Measurements from ENCODE around the gene GARIN5B. TPM values are rescaled to one million over a fixed set of nuclear protein-coding genes. Genes with fewer than 3 reads are reported as not detected.

The GARIN5B gene
- total and polyA plus RNA-seq, 2 of the 4 experiments (the other 2 are of a cell fraction), result not detected

DNA sequence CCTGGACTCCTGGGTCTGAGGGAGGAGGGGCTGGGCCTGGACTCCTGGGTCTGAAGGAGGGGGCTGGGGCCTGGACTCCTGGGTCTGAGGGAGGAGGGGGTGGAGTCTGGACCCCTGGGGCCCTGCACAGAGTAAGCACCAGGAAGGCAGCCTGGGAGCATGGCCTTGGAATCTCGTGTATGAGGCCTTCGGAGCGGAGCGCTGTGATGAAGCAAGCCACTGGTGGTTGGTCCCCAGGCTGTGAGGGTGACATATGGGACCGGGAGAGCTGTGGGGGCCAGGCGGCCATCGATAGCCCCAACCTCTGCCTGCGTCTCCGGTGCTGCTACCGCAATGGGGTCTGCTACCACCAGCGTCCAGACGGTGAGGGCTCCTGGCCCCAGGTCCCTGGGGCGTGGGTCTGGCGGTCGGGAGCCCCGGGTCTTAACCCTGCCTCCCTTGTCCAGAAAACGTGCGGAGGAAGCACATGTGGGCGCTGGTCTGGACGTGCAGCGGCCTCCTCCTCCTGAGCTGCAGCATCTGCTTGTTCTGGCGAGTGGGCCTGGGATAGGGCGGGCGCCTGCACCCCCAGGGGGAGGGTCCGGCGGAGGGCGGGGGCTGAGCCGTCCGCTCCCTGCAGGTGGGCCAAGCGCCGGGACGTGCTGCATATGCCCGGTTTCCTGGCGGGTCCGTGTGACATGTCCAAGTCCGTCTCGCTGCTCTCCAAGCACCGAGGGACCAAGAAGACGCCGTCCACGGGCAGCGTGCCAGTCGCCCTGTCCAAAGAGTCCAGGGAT, 14.5 kb upstream of the GARIN5B start (continued):
- TF ChIP-seq, protein P1, sequence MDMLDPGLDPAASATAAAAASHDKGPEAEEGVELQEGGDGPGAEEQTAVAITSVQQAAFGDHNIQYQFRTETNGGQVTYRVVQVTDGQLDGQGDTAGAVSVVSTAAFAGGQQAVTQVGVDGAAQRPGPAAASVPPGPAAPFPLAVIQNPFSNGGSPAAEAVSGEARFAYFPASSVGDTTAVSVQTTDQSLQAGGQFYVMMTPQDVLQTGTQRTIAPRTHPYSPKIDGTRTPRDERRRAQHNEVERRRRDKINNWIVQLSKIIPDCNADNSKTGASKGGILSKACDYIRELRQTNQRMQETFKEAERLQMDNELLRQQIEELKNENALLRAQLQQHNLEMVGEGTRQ (IDR thresholded peaks at IDR 0.05; ENCODE audit: low read depth, low read length), result no peak

DNA sequence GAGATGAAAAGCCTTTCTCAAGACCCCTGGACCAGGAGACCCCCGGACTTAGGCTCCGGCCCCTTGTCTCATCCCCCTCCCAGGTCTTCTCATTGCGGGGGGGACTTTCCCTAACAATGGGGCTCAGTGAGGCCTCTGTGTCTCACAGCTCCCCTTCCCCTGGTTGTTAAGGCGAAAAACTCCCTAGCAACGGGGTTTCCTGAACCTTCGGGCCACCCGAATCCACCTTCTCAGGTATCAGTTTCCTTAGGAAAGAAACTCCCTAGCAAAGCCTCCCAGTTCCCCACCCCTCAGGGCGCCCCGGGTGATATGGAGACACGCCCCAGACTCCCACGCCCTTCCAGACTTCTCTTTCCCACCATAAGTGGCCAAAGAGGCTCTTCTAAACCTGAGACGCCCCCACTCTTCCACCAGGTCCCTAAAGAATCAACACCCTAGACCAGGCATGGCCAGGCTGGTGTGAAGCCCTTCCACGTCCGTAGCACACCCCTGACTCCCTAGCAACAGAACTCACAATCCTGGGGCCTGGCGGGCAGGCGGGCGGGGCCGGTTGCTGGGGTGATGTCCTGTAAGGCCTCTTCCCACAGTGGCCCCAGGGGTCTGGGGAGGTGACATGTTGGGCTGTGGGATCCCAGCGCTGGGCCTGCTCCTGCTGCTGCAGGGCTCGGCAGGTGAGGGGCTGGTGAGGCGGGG, 13.3 kb upstream of the GARIN5B start, which contains the start of gene TMEM190:
Gene TMEM190 (plus strand): TSS at position 586 of the 693 bp plus-strand sequence. CDS start 28 bp downstream, at position 614.
- peak within 1 kb of the TSS; percentile 42; the same call in 1 of the 2 replicates for H3K27ac ChIP-seq (ENCODE audit: insufficient read depth, low read length)
- peaks cover 13% of the 10 kb centered on the region; the same call in 1 of the 2 replicates for H3K9me1 ChIP-seq (ENCODE audit: insufficient read depth, low read length)
- WGBS, 2 experiments (ENCODE audit: extremely low coverage in 2 of 2, insufficient read length in 1 of 2), result 84% methylated on average over 8 of the region's 21 CpGs; no CpG with 5 or more reads in 1 of the 2 experiments
- peak within 1 kb of the TSS; percentile 82; the same call in 1 of the 2 replicates for H2BK20ac ChIP-seq (ENCODE audit: low read depth, low read length)
- ATAC-seq (ENCODE audit: low read depth) (no peak), DNase-seq (no peak)
- no peaks in the 10 kb centered on the region for H3K9me3 ChIP-seq (ENCODE audit: control insufficient read depth, insufficient read depth, low read length)
- H3K4ac ChIP-seq (ENCODE audit: low read depth, low read length), result peak within 1 kb of the TSS; percentile 87
- H4K20me1 ChIP-seq (ENCODE audit: insufficient read depth, low read length), result no peaks in the 10 kb centered on the region
- no peak within 1 kb of the TSS for H3K9ac ChIP-seq (ENCODE audit: low read depth, low read length)
- H4K5ac ChIP-seq (ENCODE audit: low read depth, low read length), result no peak within 1 kb of the TSS
- H2BK120ac ChIP-seq (ENCODE audit: low read depth, low read length), result peak within 1 kb of the TSS; percentile 91
- dilution Hi-C loops (cut with HindIII; ENCODE audit: low sequenced_read_pairs, unreplicated experiment) (no loop called here), intact Hi-C loops (cut with micrococcal nuclease) (no loop called here), in situ Hi-C loops (cut with MboI; ENCODE audit: low sequenced_read_pairs) (no loop called here)
- no peak within 1 kb of the TSS for H3K56ac ChIP-seq (ENCODE audit: extremely low read depth, insufficient read depth, low read length)
- H2AFZ ChIP-seq (replicated peaks; ENCODE audit: low read length, poor library complexity), result peak within 1 kb of the TSS; percentile 58
- H3K79me1 ChIP-seq (ENCODE audit: low read depth in 1 of 2, low read length in 2 of 2), result peaks cover 5 to 19% of the 10 kb centered on the region in 2 experiments; a peak in 3 of 4 replicates
- H3K4me1 ChIP-seq (ENCODE audit: control insufficient read depth, insufficient read depth, low read length), result peaks cover 30% of the 10 kb centered on the region
- H2BK15ac ChIP-seq (ENCODE audit: low read depth, low read length), result peak within 1 kb of the TSS; percentile 98
- H3K36me3 ChIP-seq (ENCODE audit: control insufficient read depth, insufficient read depth, low read length), result no peaks in the 10 kb centered on the region
- no peak within 1 kb of the TSS for H3K4me2 ChIP-seq (ENCODE audit: low read depth, low read length)
- H2AK9ac ChIP-seq (replicated peaks; ENCODE audit: low read depth, low read length, poor library complexity), result peak within 1 kb of the TSS; percentile 82
- H2BK5ac ChIP-seq (ENCODE audit: low read depth, low read length, poor library complexity, severe bottlenecking), result no peak within 1 kb of the TSS
- H4K8ac ChIP-seq (ENCODE audit: low read depth in 2 of 2, low read length in 2 of 2), result peak within 1 kb of the TSS; percentile 63 to 85; a peak in 3 of 4 replicates
- no peak within 1 kb of the TSS for H3K4me3 ChIP-seq (ENCODE audit: insufficient read depth, low read depth, low read length)
- H3K23ac ChIP-seq (ENCODE audit: low read depth, low read length), result no peak within 1 kb of the TSS
- H2AK5ac ChIP-seq (ENCODE audit: low read depth, low read length), result peak within 1 kb of the TSS; percentile 86
- ChIA-PET CTCF (interaction anchor here (1.1 kb wide), 1 partner anchor 75 kb away, joined by 3 read pairs; no protein-coding TSS in a partner anchor), POLR2A (ENCODE audit: unreplicated experiment) (interaction anchor here (0.6 kb wide), 1 partner anchor 1502 kb away, joined by 3 read pairs; no protein-coding TSS in a partner anchor)
- BruUV-seq (replicated peaks), result no TSS peak
- H3K14ac ChIP-seq (replicated peaks; ENCODE audit: low read depth, low read length), result peak within 1 kb of the TSS; percentile 41; the same call in 1 of the 2 replicates
- H3K18ac ChIP-seq (ENCODE audit: low read depth, low read length), result no peak within 1 kb of the TSS
- no peaks in the 10 kb centered on the region for H3K27me3 ChIP-seq (ENCODE audit: control insufficient read depth, insufficient read depth, low read length)
- H4K91ac ChIP-seq (ENCODE audit: insufficient read depth, low read depth, low read length), result peak within 1 kb of the TSS; percentile 91
- TF ChIP-seq MAFK (IDR thresholded peaks at IDR 0.05; ENCODE audit: low read depth, low read length) (no peak), BHLHE40 (IDR thresholded peaks at IDR 0.05; ENCODE audit: low read depth, low read length) (no peak), FOS (IDR thresholded peaks at IDR 0.05; ENCODE audit: low read depth, low read length) (no peak), SMC3 (IDR thresholded peaks at IDR 0.05; ENCODE audit: low read depth, low read length) (no peak), POLR2A (IDR thresholded peaks at IDR 0.05; ENCODE audit: low read depth, low read length) (no peak), RCOR1 (IDR thresholded peaks at IDR 0.05; ENCODE audit: insufficient replicate concordance, low read length) (no peak), MAZ (IDR thresholded peaks at IDR 0.05; ENCODE audit: borderline replicate concordance, low read depth, low read length) (no peak), RAD21 (IDR thresholded peaks at IDR 0.05; ENCODE audit: low read length) (no peak), CEBPB (IDR thresholded peaks at IDR 0.05; ENCODE audit: low read depth, low read length) (no peak), MXI1 (IDR thresholded peaks at IDR 0.05; ENCODE audit: borderline replicate concordance, low read depth, low read length) (no peak)
- TF ChIP-seq, protein P1 (IDR thresholded peaks at IDR 0.05; ENCODE audit: low read depth, low read length), result no peak
